Astrocyte (in vitro differentiated cells and primary cell): ENCODE results near the gene AP3B1. TPM values are rescaled to one million over a fixed set of nuclear protein-coding genes. Genes with fewer than 3 reads are reported as not detected.
"Not testable (repeated sequence)": the region's sequence is repeated elsewhere in the genome, so short reads cannot be mapped to it uniquely, and the experiment has no call there.

Experiments used
- DNase-seq: peaks from one replicate; pipeline ENCODE4 v3.0.0-alpha.2; 2010; ENCODE audit warnings: low read depth
- FAIRE-seq: peaks from 2 replicates; lab custom pipeline; 2011; peaks lifted over from hg19 to GRCh38; lab: Jason Lieb, UNC
- H2AFZ ChIP-seq: 2 replicates; pipeline ENCODE4 v1.6.0; 2012; ENCODE audit warnings: low read depth, low read length, inconsistent platforms
- H3K27ac ChIP-seq: 2 replicates; pipeline ENCODE4 v1.5.1; 2011; ENCODE audit warnings: low read depth, low read length, inconsistent platforms
- H3K27me3 ChIP-seq: 2 replicates; pipeline ENCODE4 v1.6.0; 2011; ENCODE audit warnings: low read length, inconsistent platforms; ENCODE audit not compliant: insufficient read depth
- H3K36me3 ChIP-seq: 2 replicates; pipeline ENCODE4 v1.5.1; 2011; ENCODE audit warnings: low read length, inconsistent platforms; ENCODE audit not compliant: insufficient read depth
- H3K4me1 ChIP-seq: 2 replicates; pipeline ENCODE4 v1.5.1; 2011; ENCODE audit warnings: low read length, inconsistent platforms; ENCODE audit not compliant: insufficient read depth
- H3K4me2 ChIP-seq: 2 replicates; pipeline ENCODE4 v1.6.0; 2012; ENCODE audit warnings: low read length, inconsistent platforms
- H3K4me3 ChIP-seq: 2 replicates; pipeline ENCODE4 v1.5.1; 2011; ENCODE audit warnings: low read depth, mild to moderate bottlenecking, low read length, inconsistent platforms; ENCODE audit not compliant: insufficient read depth
- H3K79me2 ChIP-seq: 2 replicates; pipeline ENCODE4 v1.6.0; 2012; ENCODE audit warnings: mild to moderate bottlenecking, low read length, inconsistent platforms; ENCODE audit not compliant: insufficient read depth
- H3K9ac ChIP-seq: 2 replicates; pipeline ENCODE4 v1.6.0; 2012; ENCODE audit warnings: mild to moderate bottlenecking, low read length, inconsistent platforms
- H3K9me3 ChIP-seq: 2 replicates; pipeline ENCODE4 v1.5.1; 2012; ENCODE audit warnings: low read depth, mild to moderate bottlenecking, low read length, inconsistent platforms; ENCODE audit not compliant: insufficient read depth
- H4K20me1 ChIP-seq: 2 replicates; pipeline ENCODE4 v1.6.0; 2012; ENCODE audit warnings: low read length, inconsistent platforms; ENCODE audit not compliant: insufficient read depth
- H3K27ac Mint-ChIP-seq: one replicate; pipeline ENCODE4 v1.8.0; 2021; ENCODE audit warnings: mild to moderate bottlenecking, mixed read lengths; ENCODE audit not compliant: unreplicated experiment
- H3K27me3 Mint-ChIP-seq: one replicate; pipeline ENCODE4 v1.8.0; 2021; ENCODE audit warnings: low read depth, mixed read lengths; ENCODE audit not compliant: unreplicated experiment
- H3K36me3 Mint-ChIP-seq: one replicate; pipeline ENCODE4 v1.8.0; 2021; ENCODE audit warnings: low read depth, mixed read lengths; ENCODE audit not compliant: unreplicated experiment
- H3K4me1 Mint-ChIP-seq: one replicate; pipeline ENCODE4 v1.8.0; 2021; ENCODE audit warnings: low read depth, mixed read lengths; ENCODE audit not compliant: unreplicated experiment
- H3K4me3 Mint-ChIP-seq: one replicate; pipeline ENCODE4 v1.8.0; 2021; ENCODE audit warnings: mild to moderate bottlenecking, moderate library complexity, mixed read lengths; ENCODE audit not compliant: unreplicated experiment
- H3K9me3 Mint-ChIP-seq: one replicate; pipeline ENCODE4 v1.8.0; 2021; ENCODE audit warnings: mild to moderate bottlenecking, mixed read lengths; ENCODE audit not compliant: unreplicated experiment
- EZH2 ChIP-seq: IDR thresholded peaks from 2 replicates; pipeline ENCODE4 v1.6.1; 2012; ENCODE audit warnings: mild to moderate bottlenecking, low read length, inconsistent platforms; ENCODE audit not compliant: insufficient read depth
- total RNA-seq: library from RNA; stranded (reverse); gene quantifications from 2 replicates; pipeline ENCODE4 v1.2.1, GENCODE V29; 2021
- TF ChIP-seq, protein P1 (sequence below): IDR thresholded peaks from 2 replicates; pipeline ENCODE4 v1.5.1; 2011; ENCODE audit warnings: low read depth, mild to moderate bottlenecking, inconsistent platforms, low read length, moderate library complexity; ENCODE audit not compliant: insufficient read depth

Gene AP3B1
- total RNA-seq, 1 donor from 2014 or later = 64.8 TPM

DNA sequence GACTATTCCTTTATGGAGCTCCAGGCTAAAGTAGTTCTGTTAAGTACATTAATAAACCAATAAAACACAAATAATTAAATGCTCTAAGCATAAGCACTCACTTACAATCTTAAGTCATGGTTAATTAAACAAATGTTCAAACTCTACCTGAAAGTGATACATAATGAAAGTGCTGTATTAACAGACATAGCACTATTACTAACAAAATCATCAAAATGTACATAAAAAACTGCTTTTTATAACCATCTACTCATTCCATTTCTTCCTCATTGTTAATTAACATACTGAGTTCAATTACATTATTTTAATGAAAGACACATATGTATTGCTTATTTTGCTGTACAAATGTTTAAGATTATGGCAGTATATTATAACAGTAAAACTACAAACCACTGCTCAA is 107.3 kb downstream of the AP3B1 start:
- Histone ChIP-seq H4K20me1 (peaks cover 25% of the 10 kb centered on the region), H3K27ac (no peak overlapping the region), H3K27me3 (no peaks in the 10 kb centered on the region), H3K4me2 (no peak overlapping the region), H3K4me1 (no peaks in the 10 kb centered on the region), H3K36me3 (peaks cover 2% of the 10 kb centered on the region), H3K9ac (no peak overlapping the region), H3K9me3 (peaks cover 4% of the 10 kb centered on the region), H3K4me3 (no peak overlapping the region), H2AFZ (no peak overlapping the region), H3K79me2 (peaks cover 8% of the 10 kb centered on the region)
- Mint-ChIP-seq H3K36me3 (peaks cover 4% of the 10 kb centered on the region), H3K27ac (no peak overlapping the region), H3K4me3 (no peak overlapping the region), H3K4me1 (peaks cover 3% of the 10 kb centered on the region), H3K27me3 (no peaks in the 10 kb centered on the region), H3K9me3 (no peaks in the 10 kb centered on the region)
- TF ChIP-seq EZH2 = no peak
- TF ChIP-seq, protein P1, sequence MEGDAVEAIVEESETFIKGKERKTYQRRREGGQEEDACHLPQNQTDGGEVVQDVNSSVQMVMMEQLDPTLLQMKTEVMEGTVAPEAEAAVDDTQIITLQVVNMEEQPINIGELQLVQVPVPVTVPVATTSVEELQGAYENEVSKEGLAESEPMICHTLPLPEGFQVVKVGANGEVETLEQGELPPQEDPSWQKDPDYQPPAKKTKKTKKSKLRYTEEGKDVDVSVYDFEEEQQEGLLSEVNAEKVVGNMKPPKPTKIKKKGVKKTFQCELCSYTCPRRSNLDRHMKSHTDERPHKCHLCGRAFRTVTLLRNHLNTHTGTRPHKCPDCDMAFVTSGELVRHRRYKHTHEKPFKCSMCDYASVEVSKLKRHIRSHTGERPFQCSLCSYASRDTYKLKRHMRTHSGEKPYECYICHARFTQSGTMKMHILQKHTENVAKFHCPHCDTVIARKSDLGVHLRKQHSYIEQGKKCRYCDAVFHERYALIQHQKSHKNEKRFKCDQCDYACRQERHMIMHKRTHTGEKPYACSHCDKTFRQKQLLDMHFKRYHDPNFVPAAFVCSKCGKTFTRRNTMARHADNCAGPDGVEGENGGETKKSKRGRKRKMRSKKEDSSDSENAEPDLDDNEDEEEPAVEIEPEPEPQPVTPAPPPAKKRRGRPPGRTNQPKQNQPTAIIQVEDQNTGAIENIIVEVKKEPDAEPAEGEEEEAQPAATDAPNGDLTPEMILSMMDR = no peak
- DNase-seq (no peak), FAIRE-seq (no peak)

DNA sequence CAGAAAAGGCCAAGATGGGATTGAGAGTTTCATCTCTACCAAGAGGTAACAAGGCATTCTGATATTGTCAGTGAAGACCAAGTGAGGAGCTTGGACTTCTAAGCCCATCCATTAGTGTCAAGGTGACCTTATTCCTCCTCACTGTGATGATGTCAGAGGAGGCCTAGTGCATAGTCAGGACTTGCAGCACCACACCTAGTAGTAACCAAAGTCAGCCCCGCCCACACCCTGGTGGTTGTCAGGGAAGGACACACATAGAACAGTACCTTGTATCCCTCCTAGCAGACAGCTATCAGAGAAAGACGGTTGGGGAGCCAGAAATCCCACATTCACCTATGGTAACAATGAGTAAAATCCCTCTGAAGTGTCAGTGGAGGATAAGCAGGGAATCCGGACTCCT is 111.7 kb downstream of the AP3B1 start:
- H2AFZ ChIP-seq = no peak overlapping the region
- H3K4me3 Mint-ChIP-seq = no peak overlapping the region
- H3K9me3 ChIP-seq = no peaks in the 10 kb centered on the region
- no peak overlapping the region for H3K4me3 ChIP-seq
- H3K27me3 Mint-ChIP-seq = no peaks in the 10 kb centered on the region
- DNase-seq (no peak), FAIRE-seq (no peak)
- H3K36me3 Mint-ChIP-seq = peaks cover 7% of the 10 kb centered on the region
- no peak overlapping the region for H3K4me2 ChIP-seq
- no peaks in the 10 kb centered on the region for H3K9me3 Mint-ChIP-seq
- H4K20me1 ChIP-seq = peaks cover 29% of the 10 kb centered on the region
- H3K79me2 ChIP-seq = peaks cover 12% of the 10 kb centered on the region
- peaks cover 3% of the 10 kb centered on the region for H3K4me1 Mint-ChIP-seq
- H3K9ac ChIP-seq = no peak overlapping the region
- no peaks in the 10 kb centered on the region for H3K4me1 ChIP-seq
- TF ChIP-seq, protein P1 = no peak
- no peak for TF ChIP-seq EZH2
- no peaks in the 10 kb centered on the region for H3K27me3 ChIP-seq
- H3K27ac Mint-ChIP-seq = no peak overlapping the region
- no peak overlapping the region for H3K27ac ChIP-seq
- peaks cover 4% of the 10 kb centered on the region for H3K36me3 ChIP-seq

DNA sequence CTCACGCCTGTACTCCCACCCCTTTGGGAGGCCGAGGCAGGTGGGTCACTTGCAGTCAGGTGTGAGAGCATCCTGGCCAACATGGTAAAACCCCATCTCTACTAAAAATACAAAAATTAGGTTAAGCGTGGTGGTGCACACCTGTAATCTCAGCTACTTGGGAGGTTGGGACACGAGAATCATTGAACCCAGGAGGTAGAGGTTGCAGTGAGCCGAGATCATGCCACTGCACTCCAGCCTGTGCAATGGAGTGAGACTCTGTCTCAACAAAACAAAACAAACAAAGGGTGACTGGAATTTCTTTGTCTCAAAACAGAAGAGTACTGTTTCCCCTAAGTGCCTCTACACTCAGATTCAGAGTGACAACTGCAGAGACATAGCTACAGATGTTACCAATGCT is 116.1 kb downstream of the AP3B1 start:
- Histone ChIP-seq H3K27me3 (no peaks in the 10 kb centered on the region), H3K27ac (no peak overlapping the region), H3K79me2 (peaks cover 15% of the 10 kb centered on the region), H3K4me3 (no peak overlapping the region), H3K4me1 (no peaks in the 10 kb centered on the region), H3K9ac (no peak overlapping the region), H3K36me3 (peaks cover 7% of the 10 kb centered on the region), H4K20me1 (peaks cover 22% of the 10 kb centered on the region), H2AFZ (no peak overlapping the region), H3K4me2 (no peak overlapping the region), H3K9me3 (no peaks in the 10 kb centered on the region)
- Mint-ChIP-seq H3K4me3 (no peak overlapping the region), H3K9me3 (peaks cover 3% of the 10 kb centered on the region), H3K4me1 (no peaks in the 10 kb centered on the region), H3K27me3 (no peaks in the 10 kb centered on the region), H3K27ac (no peak overlapping the region), H3K36me3 (peaks cover 22% of the 10 kb centered on the region)
- no peak for TF ChIP-seq EZH2
- TF ChIP-seq, protein P1 = no peak
- FAIRE-seq (no peak), DNase-seq (no peak)

DNA sequence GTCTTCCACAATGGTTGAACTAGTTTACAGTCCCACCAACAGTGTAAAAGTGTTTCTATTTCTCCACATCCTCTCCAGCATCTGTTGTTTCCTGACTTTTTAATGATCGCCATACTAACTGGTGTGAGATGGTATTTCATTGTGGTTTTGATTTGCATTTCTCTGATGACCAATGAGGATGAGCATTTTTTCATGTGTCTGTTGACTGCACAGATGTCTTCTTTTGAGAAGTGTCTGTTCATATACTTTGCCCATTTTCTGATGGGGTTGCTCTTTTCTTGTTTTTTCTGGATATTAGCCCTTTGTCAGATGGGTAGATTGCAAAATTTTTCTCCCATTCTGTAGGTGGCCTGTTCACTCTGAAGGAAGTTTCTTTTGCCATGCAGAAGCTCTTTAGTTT is 124.2 kb downstream of the AP3B1 start:
- H3K27ac Mint-ChIP-seq, H3K4me1 Mint-ChIP-seq, H3K4me2 ChIP-seq, H3K9ac ChIP-seq, FAIRE-seq, H4K20me1 ChIP-seq, H3K79me2 ChIP-seq, H3K27me3 ChIP-seq, H3K4me3 Mint-ChIP-seq, DNase-seq, H3K27me3 Mint-ChIP-seq, H3K36me3 ChIP-seq, H3K9me3 ChIP-seq, H2AFZ ChIP-seq, H3K27ac ChIP-seq, H3K4me3 ChIP-seq, H3K4me1 ChIP-seq: not testable (repeated sequence)
- Mint-ChIP-seq H3K36me3 (peaks cover 60% of the 10 kb centered on the region), H3K9me3 (peaks cover 16% of the 10 kb centered on the region)
